ENCODE data around the gene HIBADH. TPM values are rescaled to one million over a fixed set of nuclear protein-coding genes. Genes with fewer than 3 reads are reported as not detected.

Gene HIBADH
- total and polyA plus RNA-seq, 9 of the 15 experiments (the other 6 are each of a cell fraction or from before 2014, with no cell fraction given): 10.7 to 67.8 (median 36.9) TPM

- TF ChIP-seq L3MBTL2 (IDR thresholded peaks at IDR 0.05) (no peak), SMARCB1 (IDR thresholded peaks at IDR 0.05; ENCODE audit: insufficient read length, low read depth) (no peak)
These were observed 27.8 kb downstream of the HIBADH start (continued) for GRCh38 chr7:27634671-27635493.

DNA sequence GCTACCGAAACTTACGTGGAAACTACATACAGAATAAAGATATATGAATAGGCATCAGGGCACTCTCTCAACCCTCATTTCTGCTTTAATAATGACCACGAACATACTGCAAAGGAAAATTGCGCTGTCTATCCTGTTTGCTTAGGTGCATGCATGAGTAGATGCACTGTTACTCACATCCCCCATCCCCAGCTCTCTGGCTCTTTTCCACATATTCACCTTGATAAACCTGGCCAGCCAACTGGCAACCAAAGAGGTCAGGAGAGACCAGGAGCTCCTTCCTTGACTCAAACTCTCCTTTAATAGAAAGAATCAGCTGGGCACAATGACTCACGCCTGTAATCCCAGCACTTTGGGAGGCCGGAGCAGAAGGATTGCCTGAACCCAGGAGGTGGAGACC, 29.6 kb downstream of the HIBADH start:
- WGBS (ENCODE audit: insufficient coverage, low coverage, missing lambda C conversion rate): 86% methylated on average over 6 of the region's 6 CpGs
- TF ChIP-seq KDM5B (IDR thresholded peaks at IDR 0.05; ENCODE audit: insufficient replicate concordance, low read depth, low read length) (no peak), GABPA (tag; conservative IDR thresholded peaks at IDR 0.05; ENCODE audit: low read depth) (no peak), SIN3A (IDR thresholded peaks at IDR 0.05; ENCODE audit: borderline replicate concordance in 2 of 2, control insufficient read depth in 1 of 2, low read depth in 2 of 2, low read length in 2 of 2) (no peak), ZBED1 (IDR thresholded peaks at IDR 0.05) (no peak), YY1 (IDR thresholded peaks at IDR 0.05; ENCODE audit: borderline replicate concordance in 1 of 3, control insufficient read depth in 1 of 3, extremely low read depth in 1 of 3, insufficient read depth in 3 of 3, insufficient read length in 1 of 3, insufficient replicate concordance in 2 of 3, low read depth in 1 of 3, low read length in 2 of 3) (no peak), NCOR1 (IDR thresholded peaks at IDR 0.05) (no peak), BCOR (IDR thresholded peaks at IDR 0.05) (no peak), RBM17 (IDR thresholded peaks at IDR 0.05; ENCODE audit: borderline replicate concordance, low read depth, low read length) (no peak), ATF7 (IDR thresholded peaks at IDR 0.05) (no peak), RFX5 (IDR thresholded peaks at IDR 0.05; ENCODE audit: low read depth, low read length) (no peak), ZNF764 (CRISPR knock-in tag; IDR thresholded peaks at IDR 0.05; ENCODE audit: low read depth) (no peak), ZFP91 (CRISPR knock-in tag; IDR thresholded peaks at IDR 0.05) (no peak)
- TF ChIP-seq, protein P1, sequence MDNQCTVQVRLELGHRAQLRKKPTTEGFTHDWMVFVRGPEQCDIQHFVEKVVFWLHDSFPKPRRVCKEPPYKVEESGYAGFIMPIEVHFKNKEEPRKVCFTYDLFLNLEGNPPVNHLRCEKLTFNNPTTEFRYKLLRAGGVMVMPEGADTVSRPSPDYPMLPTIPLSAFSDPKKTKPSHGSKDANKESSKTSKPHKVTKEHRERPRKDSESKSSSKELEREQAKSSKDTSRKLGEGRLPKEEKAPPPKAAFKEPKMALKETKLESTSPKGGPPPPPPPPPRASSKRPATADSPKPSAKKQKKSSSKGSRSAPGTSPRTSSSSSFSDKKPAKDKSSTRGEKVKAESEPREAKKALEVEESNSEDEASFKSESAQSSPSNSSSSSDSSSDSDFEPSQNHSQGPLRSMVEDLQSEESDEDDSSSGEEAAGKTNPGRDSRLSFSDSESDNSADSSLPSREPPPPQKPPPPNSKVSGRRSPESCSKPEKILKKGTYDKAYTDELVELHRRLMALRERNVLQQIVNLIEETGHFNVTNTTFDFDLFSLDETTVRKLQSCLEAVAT (IDR thresholded peaks at IDR 0.05): no peak
- TF ChIP-seq, protein P2, sequence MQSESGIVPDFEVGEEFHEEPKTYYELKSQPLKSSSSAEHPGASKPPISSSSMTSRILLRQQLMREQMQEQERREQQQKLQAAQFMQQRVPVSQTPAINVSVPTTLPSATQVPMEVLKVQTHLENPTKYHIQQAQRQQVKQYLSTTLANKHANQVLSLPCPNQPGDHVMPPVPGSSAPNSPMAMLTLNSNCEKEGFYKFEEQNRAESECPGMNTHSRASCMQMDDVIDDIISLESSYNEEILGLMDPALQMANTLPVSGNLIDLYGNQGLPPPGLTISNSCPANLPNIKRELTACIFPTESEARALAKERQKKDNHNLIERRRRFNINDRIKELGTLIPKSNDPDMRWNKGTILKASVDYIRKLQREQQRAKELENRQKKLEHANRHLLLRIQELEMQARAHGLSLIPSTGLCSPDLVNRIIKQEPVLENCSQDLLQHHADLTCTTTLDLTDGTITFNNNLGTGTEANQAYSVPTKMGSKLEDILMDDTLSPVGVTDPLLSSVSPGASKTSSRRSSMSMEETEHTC (IDR thresholded peaks at IDR 0.05): no peak

More for the DNA sequence above, 29.6 kb downstream of the HIBADH start:
- peaks cover 25% of the 10 kb centered on the region; the same call in 2 of the 3 replicates for H3K36me3 ChIP-seq (ENCODE audit: control insufficient read depth, insufficient read depth, low read length)
- H3K4me3 ChIP-seq: no peak overlapping the region
- in situ Hi-C loops (cut with MboI): no loop called here
- no TSS peak for BruUV-seq (replicated peaks)
- no peak overlapping the region for H3K9ac ChIP-seq (ENCODE audit: insufficient read depth in 1 of 2, low read depth in 2 of 2, low read length in 2 of 2)
- no peak overlapping the region for H2AFZ ChIP-seq (ENCODE audit: low read depth, low read length)
- intact Hi-C loops (cut with micrococcal nuclease): no loop called here
- no peak overlapping the region for H3K27ac ChIP-seq (ENCODE audit: extremely low read depth, low read depth, low read length)
- no peaks in the 10 kb centered on the region for H4K20me1 ChIP-seq (replicated peaks; ENCODE audit: control insufficient read depth, insufficient read depth, low read length)
- H3K27me3 ChIP-seq (ENCODE audit: control insufficient read depth in 2 of 2, insufficient read depth in 2 of 2, low read length in 2 of 2): no peaks in the 10 kb centered on the region
- no peaks in the 10 kb centered on the region for H3K9me3 ChIP-seq (replicated peaks; ENCODE audit: control insufficient read depth, insufficient read depth, low read depth, low read length)
- CTCF ChIA-PET (ENCODE audit: low intra/inter-chr PET ratio): no interaction called here
- ATAC-seq (no peak), DNase-seq (ENCODE audit: extremely low read depth in 1 of 4, low spot score in 3 of 4) (no peak), FAIRE-seq (no peak)
- no peaks in the 10 kb centered on the region for H3K9me1 ChIP-seq (ENCODE audit: control insufficient read depth, insufficient read depth, low read length)
- no peak overlapping the region for H3K4me2 ChIP-seq (ENCODE audit: insufficient read depth, low read length)
- no peaks in the 10 kb centered on the region for H3K79me2 ChIP-seq (ENCODE audit: control insufficient read depth, insufficient read depth, low read length)
- POLR2A ChIA-PET: interaction anchor here (0.8 to 1.6 kb wide), 3 partner anchors 8 to 30 kb away, joined by 3 to 5 read pairs (median 3); partner anchors contain the start of gene HIBADH
- H3K4me1 ChIP-seq (replicated peaks in 1 of 2; ENCODE audit: control insufficient read depth in 2 of 2, insufficient read depth in 2 of 2, low read length in 2 of 2): no peaks in the 10 kb centered on the region
